ENCODE data around the gene NR2F2.

- TF ChIP-seq, protein P1, sequence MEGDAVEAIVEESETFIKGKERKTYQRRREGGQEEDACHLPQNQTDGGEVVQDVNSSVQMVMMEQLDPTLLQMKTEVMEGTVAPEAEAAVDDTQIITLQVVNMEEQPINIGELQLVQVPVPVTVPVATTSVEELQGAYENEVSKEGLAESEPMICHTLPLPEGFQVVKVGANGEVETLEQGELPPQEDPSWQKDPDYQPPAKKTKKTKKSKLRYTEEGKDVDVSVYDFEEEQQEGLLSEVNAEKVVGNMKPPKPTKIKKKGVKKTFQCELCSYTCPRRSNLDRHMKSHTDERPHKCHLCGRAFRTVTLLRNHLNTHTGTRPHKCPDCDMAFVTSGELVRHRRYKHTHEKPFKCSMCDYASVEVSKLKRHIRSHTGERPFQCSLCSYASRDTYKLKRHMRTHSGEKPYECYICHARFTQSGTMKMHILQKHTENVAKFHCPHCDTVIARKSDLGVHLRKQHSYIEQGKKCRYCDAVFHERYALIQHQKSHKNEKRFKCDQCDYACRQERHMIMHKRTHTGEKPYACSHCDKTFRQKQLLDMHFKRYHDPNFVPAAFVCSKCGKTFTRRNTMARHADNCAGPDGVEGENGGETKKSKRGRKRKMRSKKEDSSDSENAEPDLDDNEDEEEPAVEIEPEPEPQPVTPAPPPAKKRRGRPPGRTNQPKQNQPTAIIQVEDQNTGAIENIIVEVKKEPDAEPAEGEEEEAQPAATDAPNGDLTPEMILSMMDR (conservative IDR thresholded peaks at IDR 0.05; ENCODE audit: low read depth in 2 of 2): no peak
- TF ChIP-seq, protein P2, sequence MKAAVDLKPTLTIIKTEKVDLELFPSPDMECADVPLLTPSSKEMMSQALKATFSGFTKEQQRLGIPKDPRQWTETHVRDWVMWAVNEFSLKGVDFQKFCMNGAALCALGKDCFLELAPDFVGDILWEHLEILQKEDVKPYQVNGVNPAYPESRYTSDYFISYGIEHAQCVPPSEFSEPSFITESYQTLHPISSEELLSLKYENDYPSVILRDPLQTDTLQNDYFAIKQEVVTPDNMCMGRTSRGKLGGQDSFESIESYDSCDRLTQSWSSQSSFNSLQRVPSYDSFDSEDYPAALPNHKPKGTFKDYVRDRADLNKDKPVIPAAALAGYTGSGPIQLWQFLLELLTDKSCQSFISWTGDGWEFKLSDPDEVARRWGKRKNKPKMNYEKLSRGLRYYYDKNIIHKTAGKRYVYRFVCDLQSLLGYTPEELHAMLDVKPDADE (IDR thresholded peaks at IDR 0.05): no peak
Measured at GRCh38 chr15:96340598-96341512, 10.4 kb downstream of the NR2F2 start.
